Measurements from ENCODE around the gene IQGAP1.
A peak's percentile ranks its signal among the peaks of the same experiment; 100 is the strongest.

The IQGAP1 gene

GRCh38 chr15:90449206-90449735 lies 61.2 kb downstream of the IQGAP1 start:
- no peak for DNase-seq

- DNase-seq: no peak
Measured at GRCh38 chr15:90451053-90451850, 63.2 kb downstream of the IQGAP1 start.

- no peak for DNase-seq
Measured at GRCh38 chr15:90456236-90456635, 68.2 kb downstream of the IQGAP1 start.

- DNase-seq: no peak
Measured at GRCh38 chr15:90458061-90458460, 70.0 kb downstream of the IQGAP1 start.

GRCh38 chr15:90459368-90459767 lies 71.3 kb downstream of the IQGAP1 start:
- DNase-seq: no peak

- DNase-seq: no peak
Measured at GRCh38 chr15:90460142-90460824, 72.2 kb downstream of the IQGAP1 start.

- DNase-seq: no peak
Measured at GRCh38 chr15:90463381-90463780, 75.3 kb downstream of the IQGAP1 start.

- no peak for DNase-seq
Measured at GRCh38 chr15:90465140-90465929, 77.3 kb downstream of the IQGAP1 start.

- no peak for DNase-seq
Measured at GRCh38 chr15:90465930-90466567, 78.0 kb downstream of the IQGAP1 start.

- no peak for DNase-seq
Measured at GRCh38 chr15:90469723-90470122, 81.7 kb downstream of the IQGAP1 start.

GRCh38 chr15:90470453-90470852 lies 82.4 kb downstream of the IQGAP1 start:
- no peak for DNase-seq

- DNase-seq: no peak
Measured at GRCh38 chr15:90471126-90471525, 83.1 kb downstream of the IQGAP1 start.

- no peak for DNase-seq
Measured at GRCh38 chr15:90471769-90472168, 83.7 kb downstream of the IQGAP1 start.

- DNase-seq: no peak
Measured at GRCh38 chr15:90478846-90479481, 90.9 kb downstream of the IQGAP1 start.

GRCh38 chr15:90479656-90480055 lies 91.6 kb downstream of the IQGAP1 start:
- no peak for DNase-seq

- DNase-seq: no peak
Measured at GRCh38 chr15:90481023-90481422, 93.0 kb downstream of the IQGAP1 start.

- peak; percentile 55 for DNase-seq
Measured at GRCh38 chr15:90482124-90483011, 94.3 kb downstream of the IQGAP1 start.

GRCh38 chr15:90483012-90483307 lies 94.9 kb downstream of the IQGAP1 start:
- no peak for DNase-seq

- DNase-seq: no peak
Measured at GRCh38 chr15:90483637-90484036, 95.6 kb downstream of the IQGAP1 start.

GRCh38 chr15:90487186-90487585 lies 99.1 kb downstream of the IQGAP1 start:
- DNase-seq: no peak

- no peak for DNase-seq
Measured at GRCh38 chr15:90489514-90489913, 101.5 kb downstream of the IQGAP1 start.

All from NCI-H1694 (cell line).